DND-41 (cell line): Measurements from ENCODE around the gene NDUFV2.

ENCODE experiments used
- CTCF ChIP-seq: IDR thresholded peaks from 2 replicates; pipeline ENCODE4 v1.5.1; 2012; ENCODE audit warnings: borderline replicate concordance, low read length, moderate library complexity, mild to moderate bottlenecking; ENCODE audit not compliant: poor library complexity, severe bottlenecking; ENCODE audit errors: extremely low read depth
- EZH2 ChIP-seq: IDR thresholded peaks from 3 replicates; pipeline ENCODE4 v1.6.1; 2012; ENCODE audit warnings: borderline replicate concordance, low read depth, mild to moderate bottlenecking, moderate library complexity, low read length, inconsistent platforms; ENCODE audit not compliant: severe bottlenecking

GRCh38 chr18:9096007-9096371 is 6.5 kb upstream of the NDUFV2 start:
- no peak for TF ChIP-seq CTCF
- no peak for TF ChIP-seq EZH2
